Activated T-cell treated with anti-CD3 and anti-CD28 coated beads for 4 hours (primary cell): ENCODE results near the gene CAMK2B.

ENCODE experiments used
- DNase-seq: peaks from one replicate; pipeline ENCODE4 v3.0.0-alpha.2; 2020

Gene CAMK2B

DNA sequence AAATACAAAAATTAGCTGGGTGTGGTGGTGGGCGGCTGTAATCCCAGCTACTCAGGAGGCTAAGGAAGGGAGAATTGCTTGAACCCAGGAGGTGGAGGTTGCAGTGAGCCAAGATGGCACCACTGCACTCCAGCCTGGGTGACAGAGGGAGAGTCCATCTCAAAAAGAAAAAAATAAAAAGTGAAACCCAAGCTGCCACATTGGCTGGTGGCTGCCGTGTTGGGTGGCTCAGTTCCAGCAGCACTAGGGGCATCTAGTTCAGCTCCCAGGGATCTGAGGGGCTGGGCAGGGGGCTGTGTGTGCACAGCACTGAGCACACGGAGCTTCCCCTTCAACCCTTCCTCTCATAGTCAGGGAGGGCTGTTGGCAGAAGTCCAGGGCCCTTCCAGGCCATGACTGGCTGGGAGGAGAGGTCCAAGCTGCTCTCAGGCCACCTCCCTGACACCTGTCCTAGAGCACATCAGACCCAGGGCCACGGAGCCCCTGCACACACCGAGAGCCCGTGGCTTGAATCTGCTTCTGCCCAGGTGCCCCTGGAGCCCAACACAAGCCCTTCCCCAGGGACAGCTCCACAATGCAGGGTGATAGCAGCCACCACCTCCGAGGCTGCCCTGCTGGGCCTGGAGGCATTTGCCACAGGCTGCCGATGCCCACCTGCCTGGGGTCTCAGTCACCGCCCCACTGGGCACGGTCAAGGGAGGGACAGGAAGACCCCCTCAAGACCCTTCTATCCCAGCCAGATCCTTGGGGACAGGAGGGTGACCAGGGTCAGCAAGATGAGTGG, 77.3 kb downstream of the CAMK2B start:
- no peak for DNase-seq

DNA sequence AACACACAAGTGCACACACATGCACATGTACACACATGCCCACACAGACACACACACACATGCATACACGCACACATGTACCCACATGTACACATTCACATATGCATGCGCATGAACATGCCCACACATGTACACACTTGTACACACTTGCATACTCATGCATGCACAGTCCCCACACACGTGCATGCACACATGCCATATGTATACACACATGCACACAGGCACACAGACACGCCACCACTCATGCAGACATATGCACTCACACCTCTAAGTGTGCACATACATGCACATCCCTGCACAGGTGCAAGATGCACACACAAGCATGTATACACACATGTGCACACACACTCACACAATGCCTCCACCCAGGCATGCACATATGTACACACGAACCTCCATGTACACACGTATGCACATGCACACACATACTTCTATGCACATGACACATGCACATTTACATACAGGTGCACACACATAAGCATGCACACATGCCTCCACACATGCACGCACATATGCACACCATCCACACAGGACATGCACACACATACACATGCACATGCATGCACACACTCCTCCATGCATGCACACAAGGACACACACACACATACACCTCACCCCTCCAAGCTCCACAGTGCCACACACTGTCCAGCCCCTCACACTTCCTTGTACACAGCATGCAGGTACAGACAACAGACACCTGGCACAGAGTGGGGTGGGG, 78.8 kb downstream of the CAMK2B start:
- no peak for DNase-seq

DNA sequence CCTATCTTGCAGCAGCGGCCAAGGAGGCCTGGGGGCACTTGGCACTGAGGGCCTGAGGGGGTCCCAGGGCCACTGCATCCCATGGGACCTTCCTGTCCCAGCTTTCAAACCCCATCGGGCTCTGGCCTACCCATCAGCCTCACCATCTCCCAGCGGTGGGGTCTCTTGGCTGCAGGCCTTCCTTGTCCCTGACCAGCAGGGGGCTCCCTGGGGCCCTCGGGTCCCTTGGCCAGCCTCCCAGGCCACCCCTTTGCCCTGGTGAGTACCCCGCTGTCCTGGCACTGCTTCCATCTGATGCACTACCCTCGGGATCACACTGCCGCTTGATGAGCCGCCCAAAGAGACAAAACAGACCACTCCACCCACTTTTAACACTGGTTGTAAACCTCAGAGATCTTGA, 81.1 kb downstream of the CAMK2B start:
- no peak for DNase-seq

DNA sequence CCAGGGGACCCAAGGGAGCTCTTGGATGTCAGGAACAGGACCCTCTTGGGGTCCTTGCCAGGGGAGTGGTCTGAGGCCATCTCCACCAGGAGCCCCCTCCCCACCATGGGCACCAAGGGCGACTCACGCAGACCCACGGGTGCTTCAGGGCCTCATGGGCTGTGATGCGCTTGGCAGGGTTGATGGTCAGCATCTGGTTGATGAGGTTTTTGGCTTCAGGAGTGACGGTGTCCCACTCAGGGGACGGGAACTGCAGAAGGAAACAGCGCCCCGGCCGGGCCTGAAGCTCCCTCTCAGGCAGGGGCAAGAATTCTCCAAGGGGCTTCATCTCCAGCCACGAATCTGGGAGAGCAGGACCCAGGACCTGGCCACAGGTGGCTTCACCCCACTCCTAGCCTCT, 83.3 kb downstream of the CAMK2B start:
- no peak for DNase-seq

DNA sequence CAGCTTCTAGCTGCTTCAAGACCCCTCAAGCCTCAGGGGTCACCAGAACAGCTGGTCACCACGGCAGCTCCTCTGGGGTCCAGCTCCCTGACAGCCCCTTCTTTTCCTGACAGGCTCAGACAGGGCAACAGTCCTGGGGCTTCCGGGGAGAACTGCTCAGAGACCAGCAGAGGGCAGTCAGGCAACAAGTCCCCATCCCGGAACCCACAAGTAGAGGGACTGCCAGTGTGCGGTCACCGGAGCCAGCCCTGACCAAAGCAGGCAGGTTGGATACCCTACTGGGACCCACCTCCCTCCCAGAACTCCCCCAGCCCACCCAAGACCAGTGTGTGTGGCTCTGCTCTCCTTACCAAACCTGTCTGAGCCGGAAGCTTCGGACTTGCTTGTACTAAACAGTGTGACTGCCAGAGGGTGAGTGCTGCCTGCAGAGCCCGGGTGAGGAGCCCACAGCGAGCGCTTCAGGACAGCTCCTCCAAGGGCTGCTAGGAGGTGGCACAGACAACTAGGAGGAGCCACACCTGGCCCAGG, 84.3 kb downstream of the CAMK2B start:
- peak; percentile 38 for DNase-seq

DNA sequence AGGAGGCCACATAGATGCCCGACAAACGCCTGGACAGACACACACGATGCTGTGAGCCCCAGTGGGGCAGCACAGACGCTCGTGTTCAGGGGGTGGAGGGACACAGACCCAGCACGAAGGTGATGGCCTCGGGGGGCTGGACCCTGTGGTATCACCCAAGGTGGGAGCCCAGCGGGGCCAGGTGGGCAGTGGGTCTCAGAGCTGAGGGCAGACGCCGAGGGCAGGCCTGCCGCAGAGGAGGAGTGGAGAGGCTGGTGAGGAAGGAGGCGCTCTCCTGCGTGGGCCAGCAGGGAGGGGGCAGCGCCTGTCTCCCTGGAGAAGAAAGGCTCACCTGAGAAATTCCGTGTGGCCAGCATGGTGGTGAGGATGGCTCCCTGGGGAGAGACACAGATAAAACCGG, 85.0 kb downstream of the CAMK2B start:
- DNase-seq: no peak

DNA sequence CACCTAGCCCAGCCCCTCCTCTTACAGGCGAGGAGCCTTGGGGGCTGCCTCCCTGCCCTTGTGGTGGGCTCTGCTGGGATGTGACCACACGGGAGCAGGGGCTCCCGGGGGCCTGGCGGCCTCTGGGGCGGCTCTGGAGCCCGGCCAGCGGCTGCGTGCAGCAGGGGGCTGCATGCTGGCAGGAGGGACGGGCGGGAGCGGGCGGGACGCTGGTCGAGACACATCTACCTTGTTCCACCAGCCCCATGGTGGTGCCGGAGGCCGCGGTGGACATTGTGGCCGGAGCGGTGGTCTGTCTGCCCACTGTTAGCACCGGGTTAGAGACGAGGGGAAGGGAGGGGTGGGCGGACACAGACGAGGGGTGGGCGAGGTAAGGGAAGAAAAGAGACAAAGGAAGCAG, 86.0 kb downstream of the CAMK2B start:
- DNase-seq: no peak

DNA sequence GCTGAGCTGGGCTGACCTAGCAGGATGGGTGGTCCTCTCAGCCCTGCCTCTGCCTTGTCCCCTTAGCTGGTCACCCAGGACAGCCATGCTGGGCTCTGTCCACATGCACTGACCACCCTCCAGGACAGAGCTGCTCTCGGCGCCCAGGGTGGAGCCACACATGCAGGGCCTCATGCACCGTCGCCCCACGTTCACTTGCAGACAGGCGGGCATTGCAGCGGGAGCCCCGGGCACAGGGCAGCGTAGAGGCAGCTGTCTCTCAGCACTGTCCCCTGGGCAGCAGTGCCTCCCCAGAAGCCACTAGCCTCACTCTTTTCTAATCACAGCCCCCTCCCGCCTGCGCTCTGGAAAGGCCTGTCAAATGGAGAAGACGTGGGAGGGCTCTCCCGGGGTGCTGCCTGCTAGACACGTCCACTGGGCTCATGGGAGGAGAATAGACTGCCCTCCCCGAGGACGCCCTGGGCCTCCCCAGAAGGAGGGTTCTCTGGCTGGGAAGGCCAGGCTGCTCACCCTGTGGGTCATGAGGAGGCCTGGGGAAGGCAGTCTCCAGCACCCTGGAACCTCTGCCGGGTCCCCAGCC, 87.2 kb downstream of the CAMK2B start:
- no peak for DNase-seq

DNA sequence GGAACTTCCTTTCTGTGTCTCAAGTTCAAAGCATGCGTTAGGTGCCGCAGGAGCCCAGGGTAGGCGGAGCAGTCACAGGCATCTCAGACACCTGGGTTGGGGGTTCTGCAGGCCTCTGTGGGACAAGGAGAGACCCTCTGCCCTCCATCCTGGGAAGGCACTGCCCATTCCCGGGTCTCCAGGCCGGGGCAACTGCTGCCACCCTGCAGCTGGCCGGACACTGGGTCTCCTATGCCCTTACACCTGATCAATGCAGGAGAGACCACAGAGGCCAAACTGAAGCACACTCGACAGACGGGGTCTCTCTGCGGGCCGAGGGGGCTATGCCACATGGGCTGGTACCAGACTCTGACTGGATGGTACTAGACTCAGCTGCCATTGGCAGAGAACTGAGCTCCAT, 87.7 kb downstream of the CAMK2B start:
- DNase-seq: no peak

DNA sequence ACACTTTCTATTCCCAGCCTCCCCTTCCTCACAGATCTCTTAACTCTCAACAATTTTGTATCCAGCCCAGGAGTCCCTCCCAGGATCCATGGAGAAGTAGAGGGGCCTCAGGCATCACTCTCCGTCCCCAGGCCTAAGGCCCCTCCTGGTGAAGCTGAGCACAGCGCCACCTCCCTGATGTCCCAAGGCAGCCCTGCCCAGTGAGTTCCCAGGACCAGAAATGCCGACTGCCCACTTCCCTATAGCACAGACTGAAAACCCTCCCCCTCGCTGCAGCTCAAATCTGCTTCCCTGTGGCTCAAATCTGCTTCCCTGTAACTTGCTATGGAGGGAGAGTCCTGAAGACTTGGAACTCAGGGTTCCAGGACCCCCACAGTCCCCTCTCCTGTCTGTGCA, 89.1 kb downstream of the CAMK2B start:
- no peak for DNase-seq

DNA sequence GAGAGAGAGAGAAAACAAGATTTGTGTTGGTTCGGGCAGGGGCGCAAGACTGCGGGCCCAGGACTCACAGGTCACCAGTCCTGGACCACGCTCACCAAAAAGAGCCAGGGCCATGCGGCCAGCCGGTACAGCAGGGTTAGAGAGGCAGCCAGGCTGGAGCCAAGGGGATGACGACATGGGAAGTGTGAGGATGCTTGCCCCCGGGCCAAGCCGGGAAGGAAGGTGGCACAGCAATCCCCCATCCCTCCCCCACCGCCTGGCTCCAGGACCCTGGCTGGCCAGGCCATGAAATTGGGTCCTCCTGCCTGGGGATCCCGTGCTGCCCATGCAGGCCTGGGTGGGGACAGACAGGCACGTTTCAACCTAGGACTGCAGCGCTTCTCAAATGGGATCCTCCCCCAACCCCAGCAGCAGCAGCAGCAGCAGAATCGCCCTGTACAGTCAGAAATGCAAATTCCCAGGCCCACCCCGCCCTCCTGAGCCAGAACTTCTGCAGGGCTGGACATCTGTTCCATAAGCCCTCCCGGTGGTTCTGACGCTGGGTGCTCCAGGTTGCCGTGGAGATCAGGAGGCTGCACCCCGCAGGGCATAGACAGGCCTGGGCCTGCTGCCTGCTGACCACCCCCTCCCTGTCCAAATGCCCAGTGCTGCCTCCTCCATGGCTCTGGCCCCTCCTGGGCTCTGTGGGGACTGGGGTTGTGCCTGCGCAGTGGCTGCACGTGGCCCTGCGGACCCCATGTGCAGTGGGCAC, 89.6 kb downstream of the CAMK2B start:
- no peak for DNase-seq

DNA sequence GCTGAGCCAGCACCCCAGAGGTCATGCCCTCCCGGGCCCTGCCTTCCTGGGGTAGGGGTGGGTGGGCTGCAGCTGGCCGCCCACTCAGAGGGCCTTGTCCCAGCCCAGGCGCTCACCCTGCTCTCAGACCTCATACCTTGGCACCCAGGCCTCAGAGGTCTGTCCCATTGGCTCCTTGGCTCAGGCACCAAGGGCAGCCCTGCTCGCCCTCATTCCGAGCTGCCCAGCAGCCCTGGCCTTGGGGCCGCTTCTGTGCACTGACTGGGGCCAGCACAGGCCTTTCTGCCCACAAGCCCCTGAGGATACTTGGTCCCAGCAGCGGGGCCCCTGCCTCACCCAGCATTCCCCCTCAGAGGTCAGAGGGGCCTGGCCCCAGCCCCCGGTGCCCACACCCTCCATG, 90.3 kb downstream of the CAMK2B start:
- no peak for DNase-seq

DNA sequence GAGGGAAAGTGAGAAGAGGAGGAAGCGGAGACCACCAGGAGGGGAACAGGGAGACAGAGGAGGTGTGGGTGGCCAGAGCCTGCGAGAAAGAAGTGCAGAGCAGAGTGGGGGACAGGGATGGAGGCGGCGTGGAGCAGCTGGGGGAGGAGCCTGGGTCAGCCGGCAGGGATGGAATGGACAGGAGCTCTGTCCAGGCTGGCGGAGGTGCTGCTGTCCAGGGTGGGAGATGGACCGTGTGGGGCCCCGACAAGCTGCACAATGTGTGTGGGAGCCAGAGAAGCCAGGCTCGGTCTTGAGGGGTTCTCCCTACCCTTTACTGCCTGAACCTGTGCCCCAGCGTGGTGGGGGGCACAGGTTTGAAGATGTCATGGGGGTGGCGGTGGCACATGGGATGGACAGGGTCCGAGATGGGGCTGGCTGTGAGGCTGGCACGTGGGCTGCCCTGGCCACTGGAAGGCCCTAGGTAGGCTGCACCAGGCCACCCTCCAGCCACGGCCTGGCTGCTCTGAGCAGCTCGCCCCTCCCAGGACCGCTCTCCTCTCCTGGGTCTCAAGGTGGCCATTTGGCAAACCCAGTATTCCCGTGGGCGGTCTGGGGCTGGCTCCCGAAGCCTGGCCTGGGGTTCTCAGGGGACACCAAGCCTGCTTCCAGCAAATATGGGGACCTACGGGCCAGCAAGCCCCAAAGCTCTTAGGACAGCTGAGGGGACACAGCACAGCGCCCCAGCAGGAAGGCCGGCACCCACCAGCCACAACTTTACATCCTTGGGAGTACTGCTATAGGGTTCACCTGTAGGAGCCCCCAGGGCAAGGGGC, 92.3 kb downstream of the CAMK2B start:
- no peak for DNase-seq

DNA sequence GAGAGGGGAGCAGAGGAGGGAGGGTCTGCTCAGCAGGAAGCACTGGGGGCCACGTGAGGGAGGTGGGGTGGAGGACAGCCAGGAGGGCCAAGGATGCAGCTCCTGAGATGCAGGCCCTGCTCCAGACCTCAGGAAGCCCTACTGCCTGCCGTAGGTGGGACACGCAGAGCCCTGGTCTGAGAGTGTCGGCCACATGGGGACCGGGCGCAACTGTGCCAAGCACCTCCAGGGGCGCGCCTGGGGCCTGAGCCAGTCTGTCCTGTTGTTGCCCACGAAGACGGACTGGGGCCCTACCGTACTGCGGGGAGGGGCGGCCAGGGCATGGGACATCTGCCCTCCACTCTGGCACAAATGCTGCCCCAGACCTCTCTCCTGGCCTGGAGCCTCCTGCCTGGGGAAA, 93.0 kb downstream of the CAMK2B start:
- no peak for DNase-seq

DNA sequence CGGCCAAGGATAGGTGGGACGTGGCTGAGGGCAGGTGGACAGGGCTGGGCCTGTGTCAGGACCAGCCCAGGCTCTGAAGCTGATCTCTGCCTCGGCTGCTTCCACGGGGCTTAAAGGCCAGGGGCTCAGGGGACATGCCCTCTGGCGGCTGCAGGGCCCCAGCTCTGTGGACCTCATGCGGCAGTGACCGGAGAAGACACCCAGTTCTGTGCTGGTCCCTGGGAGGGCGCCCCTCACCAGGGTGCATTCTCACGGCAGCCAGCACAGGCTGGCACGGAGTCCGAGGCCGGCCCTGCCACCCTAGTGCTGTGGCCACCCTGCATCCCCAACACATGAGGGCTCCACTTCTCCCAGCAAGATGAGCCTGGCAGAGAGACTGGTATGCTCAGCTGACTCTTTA, 94.3 kb downstream of the CAMK2B start:
- no peak for DNase-seq

DNA sequence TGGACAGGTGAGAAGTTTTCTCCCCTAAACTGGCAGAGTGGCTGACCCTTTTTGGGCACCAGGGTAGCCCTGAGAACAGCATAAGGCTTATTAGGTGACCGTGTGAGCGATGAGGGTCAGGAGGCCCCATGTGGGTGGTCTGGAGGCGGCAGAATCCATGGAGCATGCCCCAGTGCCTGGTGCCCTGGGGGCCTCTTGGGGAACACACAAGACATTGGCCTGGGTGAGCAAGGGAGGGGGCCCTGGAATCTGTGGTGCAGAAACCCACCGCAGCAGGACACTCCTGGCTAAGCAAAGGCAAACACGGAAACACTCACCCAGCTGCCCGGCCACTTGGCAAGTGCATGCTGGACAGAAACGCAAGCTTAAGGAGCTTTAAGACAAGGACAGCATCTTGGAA, 95.1 kb downstream of the CAMK2B start:
- DNase-seq: no peak

DNA sequence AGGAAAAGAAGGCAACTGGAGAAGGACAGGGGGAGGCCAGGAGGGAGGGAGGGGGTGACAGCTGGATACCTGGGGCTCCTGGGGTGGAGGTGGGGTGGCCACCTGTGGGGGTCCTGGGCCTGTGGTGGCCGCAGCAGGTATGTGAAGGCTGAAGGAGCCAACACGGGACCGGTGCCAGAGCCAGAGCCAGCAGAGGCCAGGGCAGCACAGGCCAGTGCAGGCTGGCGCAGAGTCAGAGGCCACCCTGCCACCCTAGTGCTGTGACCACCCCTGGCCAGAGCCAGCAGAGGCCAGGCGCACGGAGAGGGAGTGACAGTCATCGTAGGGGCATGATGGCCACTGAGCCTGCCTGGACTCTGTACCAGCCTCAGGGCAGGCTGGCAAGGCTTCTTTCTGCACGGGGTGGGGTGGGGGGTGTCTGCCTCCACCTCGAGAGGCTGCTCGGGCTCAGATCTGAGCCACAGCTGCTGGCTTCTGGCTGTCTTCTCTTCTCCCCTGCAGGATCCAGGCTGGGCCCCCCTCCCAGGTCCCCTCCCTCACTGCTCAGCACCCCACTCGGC, 95.8 kb downstream of the CAMK2B start:
- DNase-seq: no peak

DNA sequence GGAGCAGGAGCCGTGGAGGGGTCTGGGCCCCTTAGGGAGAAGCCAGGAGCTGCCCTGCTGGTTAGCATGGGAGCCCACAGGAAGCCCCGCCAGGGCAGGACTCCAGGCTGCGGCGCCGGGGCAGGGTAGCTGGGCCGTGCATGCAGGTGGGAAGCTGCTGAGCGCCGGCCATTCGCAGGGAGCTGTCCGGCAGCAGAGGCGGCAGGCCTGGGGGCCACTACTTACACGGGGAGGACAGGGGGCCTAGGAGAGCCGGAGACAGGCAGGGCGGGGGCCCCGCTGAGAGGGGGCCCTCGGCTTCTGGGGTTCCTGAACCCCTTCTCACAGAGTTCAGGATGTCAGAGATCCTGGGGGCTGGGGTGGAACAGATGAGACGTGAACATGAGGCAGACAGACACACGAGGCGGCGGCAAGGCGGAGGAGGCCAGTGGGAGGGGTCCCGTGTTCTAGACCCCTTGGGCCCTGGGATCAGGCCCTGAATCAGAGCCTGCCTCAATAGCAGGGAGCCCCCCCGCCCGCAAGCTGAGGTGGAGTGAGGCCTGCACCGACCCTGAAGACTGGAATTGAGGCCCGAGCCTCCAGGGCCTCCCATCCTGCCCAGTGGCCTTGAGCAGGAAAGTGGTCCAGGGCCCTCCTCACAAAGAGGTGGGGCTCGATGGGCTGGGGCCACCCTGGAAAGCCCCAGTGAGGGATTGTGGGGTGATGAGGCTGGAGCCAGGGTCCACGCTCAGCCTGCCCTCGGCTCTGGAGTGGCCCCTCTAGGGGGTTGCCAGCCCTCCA, 96.6 kb downstream of the CAMK2B start:
- DNase-seq: no peak

DNA sequence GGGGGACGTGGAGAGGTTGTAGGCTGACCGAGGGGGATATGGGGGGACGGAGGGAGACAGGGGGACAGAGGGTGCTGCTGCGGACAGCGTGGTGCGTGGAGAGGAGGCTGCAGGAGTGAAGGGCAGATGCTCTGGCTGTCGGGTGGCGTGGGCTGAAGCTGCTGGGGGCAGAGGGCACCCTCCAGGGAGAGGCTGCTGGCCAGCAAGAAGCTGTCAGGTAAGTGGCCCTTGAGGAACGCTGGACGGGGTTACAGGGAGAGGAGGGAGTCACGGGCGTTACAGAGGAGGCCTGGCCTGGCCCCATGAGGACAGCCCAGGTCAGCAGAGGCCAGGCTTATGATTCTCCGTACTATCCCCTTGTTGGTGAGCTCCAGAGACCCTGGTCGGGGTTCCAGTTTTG, 97.5 kb downstream of the CAMK2B start:
- DNase-seq: no peak

DNA sequence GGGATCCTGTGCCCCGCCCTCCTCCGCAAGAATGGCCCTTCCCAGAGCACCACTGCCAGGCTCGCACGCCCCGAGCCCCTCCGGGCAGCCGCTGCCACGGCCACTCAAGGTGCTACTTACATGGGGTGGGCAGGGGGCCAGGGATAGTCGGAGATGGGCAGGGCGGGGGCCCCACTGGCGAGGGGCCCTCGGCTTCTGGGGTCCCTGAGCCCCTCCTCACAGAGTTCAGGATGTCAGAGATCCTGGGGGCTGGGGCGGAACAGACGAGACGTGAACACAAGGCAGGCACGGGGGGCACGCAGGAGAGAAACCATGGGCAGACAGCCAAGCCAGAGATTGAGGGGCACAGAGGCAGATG, 99.0 kb downstream of the CAMK2B start:
- DNase-seq: no peak
